HG03521 (cell line): ENCODE measurements around the gene CACNA1G.

Experiments
- ATAC-seq: cut with Tn5 transposase; IDR thresholded peaks from one replicate; pipeline ENCODE4 v1.9.1; 2021; ENCODE audit warnings: mild to moderate bottlenecking, moderate library complexity; ENCODE audit not compliant: unreplicated experiment

The CACNA1G gene

GRCh38 chr17:50565402-50566350 is 5.2 kb downstream of the CACNA1G start:
- ATAC-seq: no peak

- ATAC-seq: no peak
Measured at GRCh38 chr17:50566886-50567285, 6.4 kb downstream of the CACNA1G start.

DNA sequence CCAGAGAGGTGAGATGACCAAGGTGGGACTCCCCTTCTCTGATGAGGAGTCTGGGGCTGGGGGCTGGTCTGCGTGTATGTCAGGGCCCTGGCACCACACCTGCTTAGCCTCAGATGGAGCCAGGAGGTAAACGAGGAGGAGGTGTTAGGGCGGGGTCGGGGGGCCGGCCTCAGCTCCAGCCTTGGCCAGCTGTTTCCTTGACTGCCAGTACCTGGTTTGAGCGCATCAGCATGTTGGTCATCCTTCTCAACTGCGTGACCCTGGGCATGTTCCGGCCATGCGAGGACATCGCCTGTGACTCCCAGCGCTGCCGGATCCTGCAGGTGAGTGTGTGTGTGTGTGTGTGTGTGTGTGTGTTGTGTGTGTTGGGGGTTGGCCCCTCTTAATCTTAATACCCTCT is 8.1 kb downstream of the CACNA1G start:
- no peak for ATAC-seq

DNA sequence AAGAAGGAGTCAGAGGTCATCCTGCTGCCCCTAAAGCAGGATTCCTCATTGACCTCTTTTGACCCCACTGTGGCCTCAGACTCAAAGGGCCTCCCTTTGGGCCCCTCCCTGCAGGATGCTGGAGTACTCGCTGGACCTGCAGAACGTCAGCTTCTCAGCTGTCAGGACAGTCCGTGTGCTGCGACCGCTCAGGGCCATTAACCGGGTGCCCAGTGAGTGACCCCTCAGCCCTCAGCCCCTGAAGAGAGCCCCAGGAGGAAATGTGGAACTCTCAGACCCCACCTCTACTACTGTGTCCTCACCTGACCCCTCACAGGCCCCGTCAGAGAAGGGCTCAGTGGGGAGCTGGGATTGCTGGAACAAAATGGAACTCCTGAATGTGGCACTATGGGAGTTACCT is 9.1 kb downstream of the CACNA1G start:
- ATAC-seq: no peak

DNA sequence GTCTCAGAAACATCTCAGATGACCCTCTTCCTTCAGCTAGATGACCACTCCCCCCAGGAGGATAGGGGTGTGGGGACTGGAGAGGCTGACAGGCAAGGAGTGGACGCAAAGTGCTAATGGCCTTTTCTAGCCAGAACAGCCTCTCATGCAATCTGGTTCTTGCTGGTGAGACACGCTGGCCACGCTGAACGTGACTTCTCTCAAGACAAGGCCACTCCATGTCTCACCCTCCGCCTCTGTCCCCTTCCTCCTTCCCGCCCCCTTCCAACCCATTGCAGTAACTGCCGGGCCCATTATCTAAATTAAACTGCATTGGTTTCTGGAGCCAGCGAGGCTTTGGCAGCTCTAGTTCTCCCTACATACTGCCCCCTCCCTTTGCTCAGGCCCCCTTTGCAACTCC is 9.5 kb downstream of the CACNA1G start:
- no peak for ATAC-seq

DNA sequence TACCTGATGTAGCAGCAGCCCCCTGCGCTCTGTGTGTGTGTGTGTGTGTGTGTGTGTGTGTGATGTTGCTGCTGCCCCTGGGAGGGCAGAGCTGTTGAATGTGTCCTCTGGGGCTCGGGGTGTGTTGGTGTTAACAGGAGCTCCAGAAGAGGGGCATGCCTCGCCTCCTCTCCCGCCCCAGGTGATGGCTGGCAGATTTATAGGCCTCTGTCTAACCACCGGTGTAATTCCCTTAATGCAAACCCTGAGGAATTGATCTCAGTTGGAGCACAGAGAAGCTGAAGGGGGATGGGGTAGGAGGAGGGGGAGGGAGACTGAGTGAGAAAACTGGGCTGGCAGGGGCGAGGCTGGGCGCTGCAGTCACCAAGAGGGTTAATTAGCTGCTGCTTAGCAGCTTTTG is 10.0 kb downstream of the CACNA1G start:
- ATAC-seq: no peak

GRCh38 chr17:50571681-50572080 is 11.2 kb downstream of the CACNA1G start:
- ATAC-seq: no peak

DNA sequence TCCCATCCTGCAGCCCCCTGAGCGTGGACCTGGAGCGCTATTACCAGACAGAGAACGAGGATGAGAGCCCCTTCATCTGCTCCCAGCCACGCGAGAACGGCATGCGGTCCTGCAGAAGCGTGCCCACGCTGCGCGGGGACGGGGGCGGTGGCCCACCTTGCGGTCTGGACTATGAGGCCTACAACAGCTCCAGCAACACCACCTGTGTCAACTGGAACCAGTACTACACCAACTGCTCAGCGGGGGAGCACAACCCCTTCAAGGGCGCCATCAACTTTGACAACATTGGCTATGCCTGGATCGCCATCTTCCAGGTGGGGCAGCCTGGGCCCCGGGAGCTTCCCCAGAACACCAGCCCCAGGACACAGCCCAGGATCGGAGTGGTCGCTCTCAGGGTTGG is 12.0 kb downstream of the CACNA1G start:
- ATAC-seq: no peak

- no peak for ATAC-seq
Measured at GRCh38 chr17:50573866-50574611, 13.5 kb downstream of the CACNA1G start.

GRCh38 chr17:50575581-50576210 is 15.2 kb downstream of the CACNA1G start:
- ATAC-seq: no peak

- no peak for ATAC-seq
Measured at GRCh38 chr17:50576864-50577263, 16.3 kb downstream of the CACNA1G start.

GRCh38 chr17:50577451-50577954 is 17.0 kb downstream of the CACNA1G start:
- ATAC-seq: no peak

DNA sequence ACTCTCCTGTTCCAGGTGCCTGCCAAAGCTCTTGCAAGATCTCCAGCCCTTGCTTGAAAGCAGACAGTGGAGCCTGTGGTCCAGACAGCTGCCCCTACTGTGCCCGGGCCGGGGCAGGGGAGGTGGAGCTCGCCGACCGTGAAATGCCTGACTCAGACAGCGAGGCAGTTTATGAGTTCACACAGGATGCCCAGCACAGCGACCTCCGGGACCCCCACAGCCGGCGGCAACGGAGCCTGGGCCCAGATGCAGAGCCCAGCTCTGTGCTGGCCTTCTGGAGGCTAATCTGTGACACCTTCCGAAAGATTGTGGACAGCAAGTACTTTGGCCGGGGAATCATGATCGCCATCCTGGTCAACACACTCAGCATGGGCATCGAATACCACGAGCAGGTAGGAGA is 17.7 kb downstream of the CACNA1G start:
- no peak for ATAC-seq

DNA sequence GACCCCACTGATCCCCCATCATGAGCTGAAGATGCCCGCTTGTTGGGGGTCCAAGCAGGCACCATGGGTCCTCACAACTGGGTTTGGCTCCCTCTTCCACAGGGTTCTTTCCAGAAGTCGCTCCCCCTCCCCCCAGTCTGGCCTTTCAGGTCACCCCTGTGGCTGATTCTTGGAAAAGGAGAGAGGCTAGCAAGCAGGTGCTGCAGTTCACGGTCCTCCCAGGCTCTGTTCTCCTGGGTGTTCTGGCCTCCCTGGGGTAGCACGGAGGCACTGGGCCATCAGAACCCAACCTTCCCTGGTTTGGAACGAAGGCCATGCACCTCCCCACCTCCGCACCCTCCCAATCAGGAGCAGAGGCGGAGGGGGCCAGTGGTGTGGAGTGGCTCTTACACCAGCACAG is 18.9 kb downstream of the CACNA1G start:
- ATAC-seq: no peak

DNA sequence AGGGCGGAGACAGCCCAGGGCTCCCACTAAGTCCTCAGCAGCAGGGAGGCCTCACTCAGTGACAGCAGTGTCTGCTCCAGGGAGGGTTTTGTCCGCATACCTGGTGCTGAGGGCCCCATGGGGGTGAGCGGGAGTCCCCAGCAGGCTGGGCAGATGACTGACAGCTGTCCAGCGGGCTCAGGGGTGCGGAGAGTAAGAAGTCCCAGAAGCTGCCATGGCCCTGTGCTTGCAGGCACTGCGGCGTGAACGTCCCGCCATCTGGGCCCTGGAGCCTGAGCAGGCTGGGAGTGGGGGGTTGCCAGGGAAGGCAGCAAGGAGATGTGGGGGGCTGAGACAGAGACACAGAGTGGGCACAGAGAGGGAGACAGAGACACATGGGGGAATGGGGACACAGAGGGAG is 20.1 kb downstream of the CACNA1G start:
- ATAC-seq: no peak

DNA sequence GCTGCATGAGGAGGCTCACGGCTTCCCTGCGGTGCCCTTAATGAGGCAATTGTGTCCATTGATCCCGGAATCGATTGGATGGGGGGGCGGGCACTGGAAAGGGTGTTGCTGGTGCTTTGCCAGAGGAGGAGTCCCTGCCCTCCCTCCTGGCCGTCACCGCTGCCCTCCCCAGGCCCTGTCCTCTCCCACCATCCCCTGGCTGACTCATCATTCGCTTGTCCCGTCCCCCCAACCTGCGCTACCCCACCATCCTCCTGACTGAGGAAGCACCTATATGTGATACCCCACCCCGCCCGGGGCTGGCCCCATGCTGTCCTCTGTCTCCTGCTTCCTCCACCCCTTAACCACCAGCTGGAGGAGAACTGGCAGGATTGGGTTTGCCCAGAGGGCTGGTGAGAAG is 20.8 kb downstream of the CACNA1G start:
- ATAC-seq: no peak

- ATAC-seq: no peak
Measured at GRCh38 chr17:50582741-50583140, 22.2 kb downstream of the CACNA1G start.

- no peak for ATAC-seq
Measured at GRCh38 chr17:50583641-50584040, 23.1 kb downstream of the CACNA1G start.

DNA sequence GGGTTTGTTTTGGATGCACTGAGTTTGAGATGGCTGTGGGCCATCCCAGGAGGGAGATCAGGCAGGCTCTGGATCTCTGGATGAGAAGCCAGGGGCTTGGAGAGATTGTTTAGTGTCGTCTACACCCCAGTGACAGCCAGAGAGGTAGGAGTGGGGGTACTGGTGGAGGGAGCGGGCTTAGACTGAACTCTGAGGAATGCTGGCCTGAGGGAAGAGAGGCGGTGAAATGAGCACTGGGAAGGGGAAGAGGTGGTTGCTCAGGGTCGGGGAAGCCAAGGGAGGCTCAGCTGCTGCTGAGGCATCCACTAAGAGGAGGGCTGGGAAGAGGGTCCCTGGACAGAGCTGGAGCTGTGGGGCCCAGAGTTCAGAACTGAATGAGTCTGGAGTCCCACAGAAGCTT is 23.6 kb downstream of the CACNA1G start:
- ATAC-seq: no peak

GRCh38 chr17:50584749-50585148 is 24.2 kb downstream of the CACNA1G start:
- no peak for ATAC-seq

DNA sequence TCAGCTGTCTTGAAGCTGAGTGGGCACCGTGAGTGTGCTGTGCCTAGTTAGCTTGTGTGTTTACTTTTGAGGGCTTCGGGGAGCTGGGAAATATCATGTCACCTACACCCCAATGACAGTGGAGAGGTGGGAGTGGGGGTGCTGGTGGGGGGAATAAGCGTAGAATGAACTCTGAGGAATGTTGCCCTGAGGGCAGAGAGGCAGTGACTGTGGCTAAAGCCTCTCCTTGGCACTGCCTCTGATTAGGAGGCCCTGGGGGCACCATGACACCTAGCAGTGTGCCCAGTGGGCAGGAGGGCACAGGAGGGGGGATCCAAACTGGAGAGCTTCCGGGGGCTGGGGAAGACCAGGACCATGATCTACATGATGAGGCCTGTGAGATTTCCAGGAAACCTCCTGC is 24.8 kb downstream of the CACNA1G start:
- no peak for ATAC-seq
